GM19463 (cell line): Measurements from ENCODE around the gene GDPD4.

Experiments
- ATAC-seq: cut with Tn5 transposase; IDR thresholded peaks from one replicate; pipeline ENCODE4 v1.9.1; 2021; ENCODE audit warnings: mild to moderate bottlenecking, moderate library complexity; ENCODE audit not compliant: unreplicated experiment

GDPD4 gene

DNA sequence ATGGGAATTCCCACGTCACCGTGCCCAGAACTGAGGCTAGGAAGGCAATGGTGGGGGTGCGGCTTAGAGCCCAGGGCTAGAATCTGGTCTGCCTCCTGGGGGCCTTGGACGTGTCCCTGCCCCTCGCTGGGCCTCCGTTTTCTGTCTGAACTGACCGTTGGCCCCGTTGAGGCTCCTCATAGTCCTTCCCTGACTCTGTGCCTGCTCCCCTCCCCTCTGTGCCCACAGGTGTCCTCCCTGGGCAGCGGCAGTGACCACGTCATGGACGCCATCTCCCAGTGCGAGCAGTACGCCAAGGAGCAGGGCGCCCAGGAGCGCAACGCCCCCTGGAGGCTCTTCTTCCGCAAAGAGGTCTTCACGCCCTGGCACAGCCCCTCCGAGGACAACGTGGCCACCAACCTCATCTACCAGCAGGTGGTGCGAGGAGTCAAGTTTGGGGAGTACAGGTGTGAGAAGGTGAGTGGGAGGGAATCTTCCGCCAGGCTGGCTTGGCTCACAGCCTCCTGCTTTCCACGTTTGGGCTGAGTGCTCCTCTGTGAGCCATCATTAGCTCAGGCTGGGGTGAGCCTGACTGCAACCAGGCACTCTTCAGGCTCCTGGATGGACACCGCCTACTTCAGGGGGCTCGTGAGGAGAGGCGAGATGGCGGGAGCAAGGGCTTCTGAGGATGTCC lies 109.5 kb downstream of the GDPD4 start:
- ATAC-seq, result no peak

DNA sequence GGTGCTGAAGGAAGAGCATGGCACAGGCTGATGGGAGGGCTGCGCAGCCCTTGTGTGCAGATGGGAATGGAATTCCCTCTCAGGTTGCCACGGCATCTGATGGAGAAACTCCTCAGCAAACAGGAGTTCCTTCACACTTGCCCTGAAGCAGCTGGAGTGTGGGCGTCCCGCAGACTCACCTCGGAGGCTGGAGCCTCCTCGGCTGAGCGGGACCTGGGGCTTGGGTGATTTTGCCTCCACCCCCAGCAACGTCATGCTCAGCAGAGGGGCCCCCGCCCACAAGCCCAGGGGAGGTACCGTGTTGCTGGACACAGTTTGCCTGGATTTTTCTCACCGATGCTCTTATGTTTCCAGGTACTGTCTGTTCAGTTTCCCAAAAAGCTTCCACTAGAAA lies 110.1 kb downstream of the GDPD4 start:
- no peak for ATAC-seq

DNA sequence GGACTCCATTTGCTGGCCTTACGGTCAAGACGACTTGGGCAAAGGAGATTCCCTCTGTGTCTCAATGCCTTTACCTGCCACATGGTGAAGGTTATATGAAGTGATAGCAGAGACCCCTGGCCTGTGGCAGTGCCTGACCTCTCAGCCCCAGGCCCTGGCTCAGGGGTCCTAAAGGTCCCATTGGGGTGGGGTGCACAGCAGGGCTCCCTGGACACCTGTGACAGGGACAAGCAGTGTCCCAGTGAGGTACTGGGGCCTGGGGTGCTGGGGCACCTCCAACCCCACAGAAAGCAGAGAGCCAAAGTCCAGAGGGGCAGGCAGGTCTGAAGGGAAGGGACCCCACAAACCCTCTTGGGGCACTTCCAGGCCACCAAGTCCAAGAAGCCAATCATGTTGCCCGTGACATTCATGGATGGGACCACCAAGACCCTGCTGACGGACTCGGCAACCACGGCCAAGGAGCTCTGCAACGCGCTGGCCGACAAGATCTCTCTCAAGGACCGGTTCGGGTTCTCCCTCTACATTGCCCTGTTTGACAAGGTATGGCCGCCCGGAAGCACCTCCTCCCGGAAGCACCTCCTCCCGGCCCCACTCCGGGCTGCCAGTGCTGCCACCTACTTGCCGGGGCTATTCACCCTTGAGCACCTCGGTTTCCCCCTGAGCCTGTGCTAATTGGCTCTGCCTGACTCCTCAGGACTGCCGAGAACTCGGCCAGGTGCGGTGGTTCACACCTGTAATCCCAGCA lies 111.0 kb downstream of the GDPD4 start:
- ATAC-seq, result no peak

DNA sequence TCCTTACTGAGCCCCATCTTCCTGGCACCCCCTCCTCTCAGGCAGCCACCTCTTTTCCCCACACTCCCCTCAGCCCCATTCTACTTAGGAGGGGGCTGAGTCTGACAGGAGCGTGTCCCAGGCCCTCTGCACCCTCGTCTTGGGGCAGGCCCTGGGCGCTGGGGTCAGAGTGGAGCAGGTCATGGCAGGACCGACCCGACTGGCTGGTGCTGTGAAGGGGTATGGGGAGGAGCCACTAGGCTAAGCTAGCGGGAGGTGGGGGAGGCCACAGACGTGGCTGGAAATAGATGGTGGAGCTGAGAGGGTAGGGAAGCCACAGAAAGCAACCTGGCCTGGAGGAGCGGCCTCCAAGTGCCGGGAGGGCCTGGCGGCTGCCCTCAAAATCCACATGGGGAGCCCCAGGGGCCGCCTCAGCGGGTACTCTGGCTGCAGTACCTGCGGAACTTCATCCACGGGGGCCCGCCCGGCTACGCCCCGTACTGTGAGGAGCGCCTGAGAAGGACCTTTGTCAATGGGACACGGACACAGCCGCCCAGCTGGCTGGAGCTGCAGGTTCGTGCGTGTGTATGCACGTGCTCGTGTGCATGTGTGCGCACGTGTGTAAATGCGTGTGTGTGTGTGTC lies 111.8 kb downstream of the GDPD4 start:
- no peak for ATAC-seq

DNA sequence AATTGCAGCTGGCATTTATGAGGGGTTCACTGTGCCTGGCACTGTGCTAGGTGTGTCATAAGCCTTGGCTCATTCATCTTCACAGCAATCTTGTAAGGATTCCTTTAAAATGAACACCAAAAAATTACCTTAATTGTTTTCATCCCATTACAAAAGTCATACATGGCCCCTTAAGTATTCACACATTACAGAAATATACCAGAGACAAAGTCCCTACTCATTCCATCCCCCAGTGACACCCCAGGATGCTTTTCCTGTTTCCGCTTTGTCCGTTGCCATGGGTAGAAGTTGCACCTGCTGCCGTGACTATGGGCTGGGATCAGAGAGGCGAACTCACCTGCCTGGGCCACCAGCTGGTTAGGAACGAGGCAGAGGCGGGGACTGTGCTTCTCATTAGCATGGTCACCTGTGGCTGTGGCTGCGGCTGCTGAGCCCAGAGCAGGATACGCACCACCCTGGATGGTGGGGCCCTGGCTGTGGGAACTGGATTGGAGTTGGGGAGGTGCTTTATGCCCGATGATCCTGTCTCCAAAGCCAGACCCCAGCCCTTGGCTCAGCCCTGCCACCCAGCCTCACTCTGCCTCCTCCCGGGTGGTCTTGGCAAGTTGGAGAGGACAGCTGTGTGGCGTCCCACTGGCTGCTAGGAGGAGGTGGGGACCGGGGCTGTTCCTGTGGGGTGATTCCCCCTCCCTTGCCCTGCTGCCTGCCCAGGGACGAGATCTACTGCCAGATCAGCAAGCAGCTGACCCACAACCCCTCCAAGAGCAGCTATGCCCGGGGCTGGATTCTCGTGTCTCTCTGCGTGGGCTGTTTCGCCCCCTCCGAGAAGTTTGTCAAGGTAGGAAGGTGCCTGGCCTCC lies 112.6 kb downstream of the GDPD4 start:
- no peak for ATAC-seq

DNA sequence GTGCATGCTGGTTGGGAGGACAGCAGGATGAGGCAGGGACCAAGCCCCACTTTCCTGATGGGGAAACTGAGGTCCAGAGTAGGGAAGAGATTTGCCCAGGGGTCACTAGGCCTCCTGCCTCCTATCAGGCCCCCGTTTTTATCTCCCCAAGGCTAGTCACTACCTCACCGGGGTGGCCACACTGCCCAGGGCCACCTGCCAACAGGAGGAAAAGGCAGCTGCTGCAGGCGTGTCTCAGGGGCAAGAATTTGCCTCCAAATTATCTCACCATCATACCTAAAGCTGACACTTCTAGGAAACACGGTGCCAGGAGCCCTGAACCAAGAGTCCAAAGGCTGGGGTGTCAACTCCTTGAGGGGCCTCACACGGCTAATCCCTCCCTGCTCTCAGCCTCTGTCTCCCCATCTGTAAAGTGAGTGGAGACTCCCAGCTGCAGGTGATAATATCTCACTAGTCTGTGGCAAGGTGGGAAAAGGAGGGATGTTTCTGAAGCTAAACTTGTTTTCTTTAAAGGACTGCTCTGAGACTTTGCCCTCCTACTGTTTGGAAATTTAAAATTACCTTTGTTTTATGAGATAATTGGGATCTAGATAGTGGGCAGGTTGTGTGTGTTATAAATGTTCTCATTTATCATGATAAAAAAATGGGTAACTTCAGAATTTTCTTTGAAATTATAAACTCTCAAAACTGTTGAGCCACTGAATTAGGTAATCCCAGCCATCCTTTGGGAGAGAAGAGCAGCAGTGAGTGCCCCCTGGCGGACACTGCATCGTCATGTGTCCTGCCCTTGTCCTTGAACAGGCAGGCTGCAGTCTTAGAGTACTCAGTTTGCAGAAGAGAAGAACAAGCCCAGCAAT lies 113.5 kb downstream of the GDPD4 start:
- no peak for ATAC-seq

DNA sequence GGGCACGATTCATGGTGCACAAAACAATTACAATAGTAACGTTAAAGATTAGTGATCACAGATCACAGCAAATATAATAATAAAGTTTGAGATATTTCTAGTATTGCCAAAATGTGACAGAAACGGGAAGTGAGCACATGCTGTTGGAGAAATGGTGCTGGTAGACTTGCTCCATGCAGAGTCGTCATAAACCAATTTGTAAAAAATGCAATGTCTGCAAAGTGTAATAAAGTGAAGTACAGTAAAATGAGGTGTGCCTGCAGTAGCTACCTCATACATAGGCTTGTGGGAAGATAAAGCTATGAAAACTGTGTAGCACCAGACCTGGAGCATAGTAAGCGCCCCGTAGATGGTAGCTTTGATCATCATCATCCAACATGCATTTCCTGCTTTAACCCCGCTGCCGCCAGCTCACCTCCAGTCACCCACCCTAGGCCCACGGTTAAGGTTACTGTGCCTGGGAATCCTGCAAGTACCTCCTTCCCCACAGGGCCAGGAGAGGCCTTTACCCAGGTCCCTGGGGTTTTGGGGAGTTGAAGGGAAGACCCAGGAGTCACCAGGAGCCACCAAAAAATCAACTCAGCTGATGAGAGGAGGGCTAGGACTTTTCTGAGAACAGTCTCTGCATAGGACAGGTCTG lies 114.3 kb downstream of the GDPD4 start:
- ATAC-seq, result no peak

DNA sequence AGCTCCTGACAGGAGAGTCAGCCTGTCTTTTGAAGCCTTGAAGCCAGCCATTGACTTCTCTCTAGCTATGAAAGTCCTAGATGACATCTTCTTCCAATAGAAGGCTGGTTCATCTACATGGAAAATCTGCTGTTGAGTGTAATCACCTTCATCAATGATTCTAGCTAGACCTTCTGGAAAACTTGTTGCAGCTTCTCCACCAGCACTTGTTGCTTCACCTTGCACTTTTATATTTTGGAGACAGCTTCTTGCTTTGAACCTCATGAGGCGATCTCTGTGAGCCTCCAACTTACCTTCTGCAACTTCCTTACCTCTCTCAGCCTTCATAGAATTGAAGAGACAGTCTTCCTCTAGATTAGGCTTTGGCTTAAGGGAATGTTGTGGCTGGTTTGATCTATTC lies 115.2 kb downstream of the GDPD4 start:
- ATAC-seq, result no peak

DNA sequence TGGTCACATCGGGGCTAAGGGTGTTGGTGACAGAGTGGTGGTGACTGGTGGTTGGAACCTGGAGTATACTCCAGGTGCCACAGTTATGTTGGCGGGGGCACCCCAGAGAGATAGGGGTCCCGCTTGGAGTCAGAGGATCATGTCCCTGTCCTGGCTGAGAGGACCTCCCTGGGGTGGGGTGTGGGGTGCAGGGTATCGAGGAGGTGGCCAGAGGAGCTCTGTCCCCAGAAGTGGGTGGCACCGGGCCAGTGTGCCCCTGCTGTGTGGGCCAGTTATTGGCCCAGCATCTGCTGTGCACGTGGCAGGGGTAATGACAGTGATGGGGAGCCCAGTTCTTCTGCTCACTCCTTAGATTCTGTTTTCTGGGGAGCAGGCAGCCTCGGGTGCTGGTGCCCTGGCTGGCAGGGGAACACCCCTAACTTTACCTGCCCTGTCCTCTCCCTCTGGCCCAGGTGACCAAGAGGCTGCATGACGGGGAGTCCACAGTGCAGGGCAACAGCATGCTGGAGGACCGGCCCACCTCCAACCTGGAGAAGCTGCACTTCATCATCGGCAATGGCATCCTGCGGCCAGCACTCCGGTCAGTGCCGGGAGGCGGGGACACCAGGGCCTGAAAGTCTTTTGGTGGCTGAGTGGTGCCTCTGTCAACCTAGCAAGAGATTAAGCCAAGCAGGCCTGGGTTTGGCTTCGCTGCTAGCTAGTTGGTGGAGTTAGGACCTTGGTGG lies 117.2 kb downstream of the GDPD4 start:
- ATAC-seq, result no peak

DNA sequence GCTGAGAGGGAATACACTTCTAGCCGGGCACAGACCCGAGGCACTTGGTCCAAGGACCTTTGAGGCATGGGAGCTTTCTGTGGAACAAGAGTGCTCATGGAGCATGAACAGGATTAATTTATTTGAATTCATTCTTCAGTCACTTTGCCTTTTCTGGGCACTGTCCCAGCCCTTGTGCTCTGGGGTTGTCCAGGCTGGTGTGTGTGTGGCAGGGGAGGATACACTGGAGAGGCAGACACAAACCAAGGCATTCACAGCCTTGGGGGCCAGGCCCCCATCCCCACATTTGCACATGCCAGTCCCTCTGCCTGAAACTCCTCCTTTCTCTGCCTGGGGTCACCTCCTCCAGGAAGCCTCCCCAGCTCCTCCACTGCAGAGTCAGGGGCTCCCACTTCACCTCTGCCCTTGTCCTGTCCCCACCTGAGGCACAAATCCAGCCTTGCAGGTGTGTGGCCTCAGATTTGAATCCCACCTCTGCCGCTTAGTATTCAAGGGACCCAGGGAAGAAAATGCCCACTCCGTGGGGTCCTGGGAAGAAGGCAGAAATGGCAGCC lies 118.0 kb downstream of the GDPD4 start:
- no peak for ATAC-seq

DNA sequence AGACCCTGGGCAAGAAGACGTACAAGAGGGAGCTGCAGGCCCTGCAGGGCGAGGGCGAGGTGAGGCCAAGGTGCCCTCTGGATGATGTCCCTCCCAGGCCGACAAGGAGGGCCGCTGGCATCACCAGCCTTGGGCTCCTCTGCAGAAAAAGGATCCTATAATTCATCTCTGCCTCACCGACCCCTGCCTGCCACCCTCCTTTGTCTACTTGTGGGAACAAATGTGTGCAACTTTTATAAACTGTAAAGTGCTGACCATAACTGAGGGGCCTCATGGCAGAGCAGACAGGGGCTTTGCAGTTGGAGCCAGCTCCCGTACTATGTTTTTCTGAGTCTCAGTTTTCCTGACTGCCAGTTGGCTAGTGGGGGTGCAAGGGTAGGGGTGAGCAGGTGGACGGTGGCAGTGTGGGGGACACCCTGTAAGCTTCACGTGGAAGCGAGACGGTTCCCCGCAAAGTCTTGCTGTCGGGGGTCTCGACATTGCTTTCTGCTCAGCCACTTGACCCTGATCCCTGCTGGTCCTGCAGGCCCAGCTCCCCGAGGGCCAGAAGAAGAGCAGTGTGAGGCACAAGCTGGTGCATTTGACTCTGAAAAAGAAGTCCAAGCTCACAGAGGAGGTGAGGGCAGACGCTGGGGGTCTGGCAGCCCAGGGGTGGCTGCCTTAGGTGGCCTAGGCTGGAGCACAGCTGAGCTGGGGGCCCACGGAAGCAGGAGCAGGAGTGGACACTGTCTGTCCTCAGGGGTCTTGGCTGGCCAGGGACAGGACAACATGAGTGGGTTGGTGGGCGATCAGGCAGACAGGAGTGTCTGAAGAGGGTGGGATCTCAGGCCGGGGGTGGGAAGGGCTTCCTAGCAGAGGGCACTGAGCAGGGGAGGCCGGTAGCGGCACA lies 118.7 kb downstream of the GDPD4 start:
- no peak for ATAC-seq

DNA sequence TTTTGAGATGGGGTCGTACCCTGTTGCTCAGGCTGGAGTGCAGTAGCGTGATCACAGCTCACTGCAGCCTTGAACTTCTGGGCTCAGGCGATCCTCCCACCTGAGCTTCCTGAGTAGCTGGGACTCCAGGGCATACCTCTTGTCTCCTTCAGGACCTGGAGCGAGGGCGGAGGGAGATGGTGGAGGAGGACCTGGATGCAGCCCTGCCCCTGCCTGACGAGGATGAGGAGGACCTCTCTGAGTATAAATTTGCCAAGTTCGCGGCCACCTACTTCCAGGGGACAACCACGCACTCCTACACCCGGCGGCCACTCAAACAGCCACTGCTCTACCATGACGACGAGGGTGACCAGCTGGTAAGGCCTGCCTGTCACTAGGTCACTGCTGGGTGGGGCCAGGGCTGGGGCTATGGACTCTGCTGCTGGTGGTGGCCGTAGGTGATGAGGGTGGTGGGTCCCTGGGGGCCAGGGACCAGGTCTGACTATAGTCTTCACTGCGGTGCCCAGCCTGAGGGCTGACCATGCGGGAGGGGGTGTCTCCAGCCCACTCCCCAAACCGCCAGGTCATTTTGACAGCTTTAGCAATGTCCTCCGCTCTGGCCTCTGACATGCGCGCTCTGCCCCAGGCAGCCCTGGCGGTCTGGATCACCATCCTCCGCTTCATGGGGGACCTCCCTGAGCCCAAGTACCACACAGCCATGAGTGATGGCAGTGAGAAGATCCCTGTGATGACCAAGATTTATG lies 119.5 kb downstream of the GDPD4 start:
- no peak for ATAC-seq

DNA sequence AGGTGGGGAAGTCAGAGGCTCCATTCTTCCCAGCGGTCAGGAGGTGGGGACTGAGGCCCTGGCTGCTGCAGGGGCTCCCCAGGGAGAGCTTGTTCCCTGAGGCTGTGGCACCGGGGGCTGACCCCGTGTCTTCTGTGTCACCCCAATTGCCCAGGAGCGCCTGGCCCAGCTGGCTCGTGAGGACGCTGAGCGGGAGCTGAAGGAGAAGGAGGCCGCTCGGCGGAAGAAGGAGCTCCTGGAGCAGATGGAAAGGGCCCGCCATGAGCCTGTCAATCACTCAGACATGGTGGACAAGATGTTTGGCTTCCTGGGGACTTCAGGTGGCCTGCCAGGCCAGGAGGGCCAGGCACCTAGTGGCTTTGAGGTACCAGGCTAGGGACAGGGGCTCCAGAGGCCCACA lies 120.3 kb downstream of the GDPD4 start:
- ATAC-seq, result no peak

DNA sequence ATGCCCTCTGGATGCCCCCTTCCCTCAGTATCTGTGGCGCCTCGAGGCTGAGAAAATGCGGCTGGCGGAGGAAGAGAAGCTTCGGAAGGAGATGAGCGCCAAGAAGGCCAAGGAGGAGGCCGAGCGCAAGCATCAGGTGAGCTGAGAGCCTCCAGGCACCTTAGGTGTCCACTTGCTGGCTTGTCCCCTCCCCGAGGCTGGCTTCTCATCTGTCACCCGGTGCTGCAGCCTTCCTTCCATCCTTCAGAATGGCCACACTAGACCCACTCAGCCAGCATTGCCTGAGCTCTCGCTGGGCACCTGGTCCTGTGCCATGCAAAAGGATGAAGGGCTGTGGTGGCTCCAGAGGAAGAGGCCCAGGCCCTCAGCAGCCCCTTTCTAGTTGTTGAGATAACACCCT lies 121.1 kb downstream of the GDPD4 start:
- no peak for ATAC-seq

DNA sequence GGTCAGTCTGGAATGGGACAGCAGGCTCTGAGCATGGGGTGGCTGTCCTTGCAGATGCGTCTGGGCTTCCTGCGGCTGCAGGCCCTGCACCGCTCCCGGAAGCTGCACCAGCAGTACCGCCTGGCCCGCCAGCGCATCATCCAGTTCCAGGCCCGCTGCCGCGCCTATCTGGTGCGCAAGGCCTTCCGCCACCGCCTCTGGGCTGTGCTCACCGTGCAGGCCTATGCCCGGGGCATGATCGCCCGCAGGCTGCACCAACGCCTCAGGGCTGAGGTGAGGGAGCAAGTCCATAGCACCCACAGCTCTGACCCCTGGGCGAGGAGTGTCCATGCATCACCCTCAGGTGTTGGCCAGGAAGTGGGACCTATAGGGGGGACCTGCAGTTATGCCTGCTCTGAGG lies 121.8 kb downstream of the GDPD4 start:
- ATAC-seq, result no peak

DNA sequence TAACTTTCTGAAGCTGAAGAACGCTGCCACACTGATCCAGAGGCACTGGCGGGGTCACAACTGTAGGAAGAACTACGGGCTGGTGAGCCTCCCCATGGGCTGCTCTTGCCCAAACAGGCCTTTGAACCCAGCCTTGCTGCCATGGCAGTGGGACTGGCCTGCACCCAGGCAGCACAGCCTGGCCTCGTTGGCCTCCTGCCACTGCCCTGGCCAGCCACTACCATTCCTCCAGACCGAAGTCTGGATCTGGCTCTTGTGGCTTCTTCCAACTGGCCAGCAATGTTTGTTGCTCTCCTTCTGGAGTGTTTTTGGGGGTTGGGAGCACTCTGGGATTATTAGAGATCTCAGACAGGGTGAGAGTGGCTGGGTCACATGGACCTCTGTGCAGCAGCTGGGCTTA lies 122.4 kb downstream of the GDPD4 start:
- ATAC-seq, result no peak

DNA sequence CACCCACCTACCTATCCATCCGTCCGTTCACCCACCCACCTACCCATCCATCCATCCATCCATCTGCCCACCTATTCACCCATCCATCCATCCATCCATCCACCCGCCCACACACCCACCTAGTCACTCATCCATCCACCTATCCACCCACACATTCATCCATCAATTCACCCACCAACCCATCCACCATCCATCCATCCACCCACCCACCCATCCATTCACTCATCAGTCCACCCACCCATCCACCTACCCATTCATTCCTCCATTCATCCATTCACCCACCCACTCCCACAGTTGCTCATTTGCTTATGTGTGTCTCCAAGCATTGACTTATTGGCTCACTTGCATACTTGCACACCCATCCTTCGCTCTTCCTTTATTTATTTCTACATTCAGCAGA lies 123.3 kb downstream of the GDPD4 start:
- no peak for ATAC-seq
